H9 (cell line): ENCODE measurements around the gene AGK. TPM values are rescaled to one million over a fixed set of nuclear protein-coding genes. Genes with fewer than 3 reads are reported as not detected.
A peak's percentile ranks its signal among the peaks of the same experiment; 100 is the strongest.

Source experiments
- DNase-seq: peaks from one replicate; pipeline ENCODE4 v3.0.0-alpha.2; 2017
- H2AFZ ChIP-seq: one replicate; pipeline ENCODE4 v1.6.1; 2013; ENCODE audit warnings: mild to moderate bottlenecking, low read length, control low read depth, moderate library complexity
- H2AK5ac ChIP-seq: 2 replicates; pipeline ENCODE4 v1.6.1; 2013; ENCODE audit warnings: low read length, control low read depth, mixed read lengths; ENCODE audit not compliant: insufficient read length
- H2BK120ac ChIP-seq: one replicate; pipeline ENCODE4 v1.6.1; 2013; ENCODE audit warnings: low read depth, mild to moderate bottlenecking, low read length, control low read depth, inconsistent platforms; ENCODE audit not compliant: poor library complexity, severe bottlenecking
- H2BK12ac ChIP-seq: 2 replicates; pipeline ENCODE4 v1.6.1; 2013; ENCODE audit warnings: low read length, control low read depth, mixed read lengths, low read depth; ENCODE audit not compliant: insufficient read length
- H2BK15ac ChIP-seq: 2 replicates; pipeline ENCODE4 v1.6.1; 2013; ENCODE audit warnings: low read depth, low read length, control low read depth
- H2BK20ac ChIP-seq: one replicate; pipeline ENCODE4 v1.6.1; 2013; ENCODE audit warnings: low read depth, mild to moderate bottlenecking, low read length, control low read depth, inconsistent platforms; ENCODE audit not compliant: poor library complexity, severe bottlenecking
- H2BK5ac ChIP-seq: 2 replicates; pipeline ENCODE4 v1.6.1; 2013; ENCODE audit warnings: low read length, control low read depth, mixed read lengths; ENCODE audit not compliant: insufficient read length
- H3K14ac ChIP-seq: 2 replicates; pipeline ENCODE4 v1.6.1; 2013; ENCODE audit warnings: low read length, control low read depth; ENCODE audit not compliant: insufficient read depth
- H3K18ac ChIP-seq: 2 replicates; pipeline ENCODE4 v1.6.1; 2013; ENCODE audit warnings: low read depth, mild to moderate bottlenecking, mixed read lengths, low read length, control low read depth; ENCODE audit not compliant: insufficient read length
- H3K23ac ChIP-seq: 2 replicates; pipeline ENCODE4 v1.6.1; 2013; ENCODE audit warnings: low read length, control low read depth, mixed read lengths, low read depth; ENCODE audit not compliant: insufficient read length
- H3K23me2 ChIP-seq: 2 replicates; pipeline ENCODE4 v1.6.1; 2013; ENCODE audit warnings: low read depth, mild to moderate bottlenecking, mixed read lengths, low read length, control low read depth; ENCODE audit not compliant: insufficient read length, poor library complexity, severe bottlenecking
- H3K27ac ChIP-seq: 2 replicates; pipeline ENCODE4 v1.5.1; 2013; ENCODE audit warnings: low read length, control low read depth, mixed read lengths, low read depth; ENCODE audit not compliant: insufficient read length
- H3K27me3 ChIP-seq: 2 replicates; pipeline ENCODE4 v1.6.1; 2013; ENCODE audit warnings: low read length, control low read depth, inconsistent platforms; ENCODE audit not compliant: insufficient read depth
- H3K4ac ChIP-seq: 2 replicates; pipeline ENCODE4 v1.6.1; 2013; ENCODE audit warnings: low read depth, mild to moderate bottlenecking, control low read depth, inconsistent platforms, low read length, moderate library complexity
- H3K4me1 ChIP-seq: 2 replicates; pipeline ENCODE4 v1.6.1; 2013; ENCODE audit warnings: low read length, control low read depth, inconsistent platforms; ENCODE audit not compliant: insufficient read depth
- H3K4me2 ChIP-seq: 2 replicates; pipeline ENCODE4 v1.6.1; 2013; ENCODE audit warnings: low read length, control low read depth, mixed read lengths; ENCODE audit not compliant: insufficient read length, insufficient read depth
- H3K56ac ChIP-seq: 2 replicates; pipeline ENCODE4 v1.6.1; 2013; ENCODE audit warnings: low read depth, mild to moderate bottlenecking, mixed read lengths, low read length, control low read depth; ENCODE audit not compliant: insufficient read length
- H3K79me1 ChIP-seq: 2 replicates; pipeline ENCODE4 v1.6.1; 2013; ENCODE audit warnings: low read depth, mild to moderate bottlenecking, moderate library complexity, low read length, control low read depth, inconsistent platforms; ENCODE audit not compliant: insufficient read depth, poor library complexity, severe bottlenecking
- H3K79me2 ChIP-seq: 2 replicates; pipeline ENCODE4 v1.6.1; 2013; ENCODE audit warnings: low read length, control low read depth, inconsistent platforms; ENCODE audit not compliant: insufficient read depth
- H3K9ac ChIP-seq: 2 replicates; pipeline ENCODE4 v1.6.1; 2013; ENCODE audit warnings: low read length, control low read depth, mixed read lengths; ENCODE audit not compliant: insufficient read length; ENCODE audit errors: extremely low read depth
- H3K9me3 ChIP-seq: one replicate; pipeline ENCODE4 v1.6.1; 2013; ENCODE audit warnings: low read depth, low read length, inconsistent platforms; ENCODE audit not compliant: control insufficient read depth
- H3T11ph ChIP-seq: one replicate; pipeline ENCODE4 v1.6.1; 2013; ENCODE audit warnings: mild to moderate bottlenecking, low read length, control low read depth, inconsistent platforms
- H4K20me1 ChIP-seq: one replicate; pipeline ENCODE4 v1.6.1; 2013; ENCODE audit not compliant: control insufficient read depth, insufficient read length, insufficient read depth
- H4K5ac ChIP-seq: 2 replicates; pipeline ENCODE4 v1.6.1; 2013; ENCODE audit warnings: low read depth, mild to moderate bottlenecking, mixed read lengths, low read length, control low read depth; ENCODE audit not compliant: insufficient read length
- H4K8ac ChIP-seq: replicated peaks from 2 replicates; pipeline ENCODE4 v1.6.1; 2013; ENCODE audit warnings: low read length, control low read depth, mixed read lengths, low read depth; ENCODE audit not compliant: insufficient read length
- H4K91ac ChIP-seq: 2 replicates; pipeline ENCODE4 v1.6.1; 2013; ENCODE audit warnings: low read depth, mild to moderate bottlenecking, moderate library complexity, mixed read lengths, low read length, control low read depth; ENCODE audit not compliant: insufficient read length
- H3K27ac Mint-ChIP-seq, 3 experiments: 2 replicates in 2 of 3; 3 replicates in 1 of 3; pipeline ENCODE4 v1.8.0; 2020 to 2021; ENCODE audit warnings: mixed read lengths in 3 of 3, mild to moderate bottlenecking in 1 of 3, moderate library complexity in 1 of 3
- H3K27me3 Mint-ChIP-seq: 2 replicates; pipeline ENCODE4 v1.8.0; 2021; ENCODE audit warnings: low read depth, mild to moderate bottlenecking, moderate library complexity, mixed read lengths
- H3K36me3 Mint-ChIP-seq, 3 experiments: 2 replicates in 2 of 3; 3 replicates in 1 of 3; pipeline ENCODE4 v1.8.0; 2020 to 2021; ENCODE audit warnings: low read depth in 3 of 3, mixed read lengths in 3 of 3; ENCODE audit not compliant: insufficient read depth in 1 of 3
- H3K4me1 Mint-ChIP-seq, 2 experiments: 2 replicates each; pipeline ENCODE4 v1.8.0; 2020; ENCODE audit warnings: mixed read lengths in 2 of 2
- H3K4me3 Mint-ChIP-seq, 2 experiments: 2 replicates in 1 of 2; 3 replicates in 1 of 2; pipeline ENCODE4 v1.8.0; 2020 to 2021; ENCODE audit warnings: mild to moderate bottlenecking in 2 of 2, mixed read lengths in 2 of 2, moderate library complexity in 1 of 2
- H3K9me3 Mint-ChIP-seq, 2 experiments: 2 replicates in 1 of 2; 3 replicates in 1 of 2; pipeline ENCODE4 v1.8.0; 2020; ENCODE audit warnings: mild to moderate bottlenecking in 2 of 2, mixed read lengths in 2 of 2, moderate library complexity in 1 of 2
- WGBS: extraction: QIAGEN DNeasy Blood & Tissue Kit; methylation state at CpG from one replicate; pipeline ENCODE4 v1.1.7; 2013; ENCODE audit warnings: missing lambda C conversion rate, low lambda C conversion rate, mixed read lengths; ENCODE audit not compliant: insufficient read length; ENCODE audit errors: extremely low coverage; 5-methylcytosine and 5-hydroxymethylcytosine counted together
- total RNA-seq: library from RNA; stranded (reverse); gene quantifications from 2 replicates; pipeline ENCODE4 v1.2.1, GENCODE V29; 2021
- TF ChIP-seq, protein P1 (sequence below): fragments of 200-600 bp; sonication (generic); conservative IDR thresholded peaks from 3 replicates; pipeline ENCODE4 v1.8.0; 2021; ENCODE audit warnings: antibody characterized with exemption, mild to moderate bottlenecking

Gene AGK
- total RNA-seq, 1 experiment from 2014 or later = 35.1 TPM

DNA sequence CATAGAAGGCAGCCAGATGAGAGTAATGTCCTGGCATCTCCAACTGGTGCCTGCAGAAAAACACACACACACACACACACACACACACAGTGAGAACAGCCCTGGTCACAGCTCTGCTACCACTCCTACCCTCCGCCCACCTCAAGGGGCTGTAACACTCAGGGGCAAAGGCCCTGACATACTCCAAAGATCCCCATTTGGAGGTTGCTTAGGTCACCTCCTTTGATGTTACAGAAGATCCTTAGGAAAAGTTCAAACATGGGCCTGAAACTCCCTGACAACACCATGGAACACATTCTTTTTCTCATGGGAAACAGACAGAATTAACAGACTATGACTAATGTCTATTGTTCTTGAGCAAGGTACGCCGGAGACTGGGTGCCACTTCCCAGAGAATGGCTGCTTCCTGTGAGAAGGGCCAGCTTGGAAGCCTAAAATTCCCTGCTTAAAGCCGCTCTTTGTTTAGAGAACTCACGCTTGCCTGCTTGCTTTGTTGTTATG lies 123.0 kb downstream of the AGK start:
- Histone ChIP-seq H2BK15ac (no peak overlapping the region), H3K9me3 (no peaks in the 10 kb centered on the region), H3K56ac (no peak overlapping the region), H4K8ac (no peak overlapping the region), H3K27me3 (no peaks in the 10 kb centered on the region), H2BK12ac (no peak overlapping the region), H4K5ac (peak overlapping the region; percentile 22), H2BK120ac (no peak overlapping the region), H3K9ac (no peak overlapping the region), H3K4me1 (peaks cover 5% of the 10 kb centered on the region; the same call in 1 of the 2 replicates), H3K23me2 (no peaks in the 10 kb centered on the region), H3K14ac (peak overlapping the region; percentile 16; the same call in 1 of the 2 replicates), H2AK5ac (no peak overlapping the region), H3K4ac (no peak overlapping the region), H3K18ac (peak overlapping the region; percentile 23), H3T11ph (no peak overlapping the region), H3K23ac (no peak overlapping the region), H3K4me2 (no peak overlapping the region), H4K20me1 (no peaks in the 10 kb centered on the region), H2BK20ac (no peak overlapping the region), H2AFZ (no peak overlapping the region), H3K79me1 (no peaks in the 10 kb centered on the region), H2BK5ac (no peak overlapping the region), H4K91ac (no peak overlapping the region), H3K79me2 (no peaks in the 10 kb centered on the region), H3K27ac (no peak overlapping the region)
- peaks cover 20 to 40% (median 27%) of the 10 kb centered on the region in 3 experiments for H3K36me3 Mint-ChIP-seq
- no CpG with 5 or more reads among the region's 5 CpGs for WGBS
- no peaks in the 10 kb centered on the region for H3K27me3 Mint-ChIP-seq
- peak overlapping the region in 1 of 2 experiments; percentile 42; a peak in 2 of 5 replicates for H3K4me3 Mint-ChIP-seq
- TF ChIP-seq, protein P1, sequence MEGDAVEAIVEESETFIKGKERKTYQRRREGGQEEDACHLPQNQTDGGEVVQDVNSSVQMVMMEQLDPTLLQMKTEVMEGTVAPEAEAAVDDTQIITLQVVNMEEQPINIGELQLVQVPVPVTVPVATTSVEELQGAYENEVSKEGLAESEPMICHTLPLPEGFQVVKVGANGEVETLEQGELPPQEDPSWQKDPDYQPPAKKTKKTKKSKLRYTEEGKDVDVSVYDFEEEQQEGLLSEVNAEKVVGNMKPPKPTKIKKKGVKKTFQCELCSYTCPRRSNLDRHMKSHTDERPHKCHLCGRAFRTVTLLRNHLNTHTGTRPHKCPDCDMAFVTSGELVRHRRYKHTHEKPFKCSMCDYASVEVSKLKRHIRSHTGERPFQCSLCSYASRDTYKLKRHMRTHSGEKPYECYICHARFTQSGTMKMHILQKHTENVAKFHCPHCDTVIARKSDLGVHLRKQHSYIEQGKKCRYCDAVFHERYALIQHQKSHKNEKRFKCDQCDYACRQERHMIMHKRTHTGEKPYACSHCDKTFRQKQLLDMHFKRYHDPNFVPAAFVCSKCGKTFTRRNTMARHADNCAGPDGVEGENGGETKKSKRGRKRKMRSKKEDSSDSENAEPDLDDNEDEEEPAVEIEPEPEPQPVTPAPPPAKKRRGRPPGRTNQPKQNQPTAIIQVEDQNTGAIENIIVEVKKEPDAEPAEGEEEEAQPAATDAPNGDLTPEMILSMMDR = no peak
- peak; percentile 55 for DNase-seq
- peaks cover 7 to 14% of the 10 kb centered on the region in 2 experiments for H3K4me1 Mint-ChIP-seq
- H3K9me3 Mint-ChIP-seq = peaks cover 2 to 3% of the 10 kb centered on the region in 2 experiments; a peak in 3 of 5 replicates
- H3K27ac Mint-ChIP-seq = peak overlapping the region; percentile 78 to 97 (median 85); a peak in 5 of 7 replicates
